Memory B cell (primary cell): ENCODE data around the gene PDE8B.

Experiments
- ATAC-seq: fragments of 150-1000 bp; cut with Tn5 transposase; 2 replicates; pipeline ENCODE4 v1.10.0; 2021; ENCODE audit warnings: low read depth, mild to moderate bottlenecking, moderate library complexity
- DNase-seq, 2 donors: peaks; one replicate each; pipeline ENCODE4 v3.0.0; 2022; ENCODE audit warnings: low spot score in 2 of 2
- H3K27ac Mint-ChIP-seq: one replicate; pipeline ENCODE4 v1.8.0; 2022; ENCODE audit warnings: mild to moderate bottlenecking, moderate library complexity, mixed read lengths
- H3K27me3 Mint-ChIP-seq: one replicate; pipeline ENCODE4 v1.8.0; 2022; ENCODE audit warnings: mixed read lengths
- H3K36me3 Mint-ChIP-seq: one replicate; pipeline ENCODE4 v1.8.0; 2022; ENCODE audit warnings: mild to moderate bottlenecking, mixed read lengths
- H3K4me1 Mint-ChIP-seq: one replicate; pipeline ENCODE4 v1.8.0; 2022; ENCODE audit warnings: mixed read lengths
- H3K4me3 Mint-ChIP-seq: one replicate; pipeline ENCODE4 v1.8.0; 2022; ENCODE audit warnings: mild to moderate bottlenecking, moderate library complexity, mixed read lengths
- H3K9me3 Mint-ChIP-seq: one replicate; pipeline ENCODE4 v1.8.0; 2022; ENCODE audit warnings: mixed read lengths

The PDE8B gene

GRCh38 chr5:77426670-77427069 lies 216.2 kb downstream of the PDE8B start:
- Mint-ChIP-seq H3K36me3 (peaks cover 7% of the 10 kb centered on the region), H3K9me3 (no peaks in the 10 kb centered on the region), H3K4me3 (no peak overlapping the region), H3K27me3 (no peaks in the 10 kb centered on the region), H3K4me1 (peaks cover 2% of the 10 kb centered on the region), H3K27ac (no peak overlapping the region)
- ATAC-seq (no peak), DNase-seq (no peak)

- Mint-ChIP-seq H3K4me3 (no peak overlapping the region), H3K36me3 (peaks cover 10% of the 10 kb centered on the region), H3K27ac (no peak overlapping the region), H3K9me3 (no peaks in the 10 kb centered on the region), H3K4me1 (peaks cover 2% of the 10 kb centered on the region), H3K27me3 (no peaks in the 10 kb centered on the region)
- ATAC-seq (no peak), DNase-seq (no peak)
Observed at GRCh38 chr5:77427998-77428397, 217.5 kb downstream of the PDE8B start.

GRCh38 chr5:77428526-77428925 lies 218.0 kb downstream of the PDE8B start:
- ATAC-seq: no peak
- no peak for DNase-seq
- Mint-ChIP-seq H3K27me3 (no peaks in the 10 kb centered on the region), H3K9me3 (no peaks in the 10 kb centered on the region), H3K36me3 (peaks cover 11% of the 10 kb centered on the region), H3K4me3 (no peak overlapping the region), H3K27ac (no peak overlapping the region), H3K4me1 (peaks cover 2% of the 10 kb centered on the region)

- DNase-seq (no peak), ATAC-seq (no peak)
- H3K4me3 Mint-ChIP-seq: no peak overlapping the region
- peaks cover 25% of the 10 kb centered on the region for H3K36me3 Mint-ChIP-seq
- H3K4me1 Mint-ChIP-seq: no peaks in the 10 kb centered on the region
- H3K27ac Mint-ChIP-seq: no peak overlapping the region
- H3K27me3 Mint-ChIP-seq: no peaks in the 10 kb centered on the region
- no peaks in the 10 kb centered on the region for H3K9me3 Mint-ChIP-seq
Observed at GRCh38 chr5:77430726-77431125, 220.2 kb downstream of the PDE8B start.

- no peaks in the 10 kb centered on the region for H3K9me3 Mint-ChIP-seq
Observed at GRCh38 chr5:77431286-77431685, 220.8 kb downstream of the PDE8B start.

GRCh38 chr5:77431719-77432118 lies 221.2 kb downstream of the PDE8B start:
- ATAC-seq: no peak
- H3K27ac Mint-ChIP-seq: no peak overlapping the region
- DNase-seq: no peak
- no peaks in the 10 kb centered on the region for H3K27me3 Mint-ChIP-seq
- H3K4me3 Mint-ChIP-seq: no peak overlapping the region
- peaks cover 31% of the 10 kb centered on the region for H3K36me3 Mint-ChIP-seq
- H3K4me1 Mint-ChIP-seq: no peaks in the 10 kb centered on the region
- H3K9me3 Mint-ChIP-seq: no peaks in the 10 kb centered on the region

More at GRCh38 chr5:77431286-77431685, 220.8 kb downstream of the PDE8B start:
- Mint-ChIP-seq H3K27ac (no peak overlapping the region), H3K4me3 (no peak overlapping the region), H3K36me3 (peaks cover 29% of the 10 kb centered on the region), H3K27me3 (no peaks in the 10 kb centered on the region), H3K4me1 (no peaks in the 10 kb centered on the region)
- ATAC-seq (no peak), DNase-seq (no peak)

- Mint-ChIP-seq H3K27me3 (no peaks in the 10 kb centered on the region), H3K9me3 (no peaks in the 10 kb centered on the region), H3K27ac (no peak overlapping the region), H3K36me3 (peaks cover 41% of the 10 kb centered on the region), H3K4me3 (no peak overlapping the region), H3K4me1 (no peaks in the 10 kb centered on the region)
- ATAC-seq: no peak
- DNase-seq: no peak
Observed at GRCh38 chr5:77437194-77437593, 226.7 kb downstream of the PDE8B start.

GRCh38 chr5:77438071-77438470 lies 227.6 kb downstream of the PDE8B start:
- Mint-ChIP-seq H3K9me3 (no peaks in the 10 kb centered on the region), H3K4me3 (no peak overlapping the region), H3K27ac (no peak overlapping the region), H3K4me1 (no peaks in the 10 kb centered on the region), H3K27me3 (no peaks in the 10 kb centered on the region), H3K36me3 (peaks cover 38% of the 10 kb centered on the region)
- no peak for DNase-seq
- ATAC-seq: no peak

- Mint-ChIP-seq H3K9me3 (no peaks in the 10 kb centered on the region), H3K4me1 (no peaks in the 10 kb centered on the region), H3K27ac (no peak overlapping the region), H3K27me3 (no peaks in the 10 kb centered on the region), H3K4me3 (no peak overlapping the region), H3K36me3 (peaks cover 50% of the 10 kb centered on the region)
- ATAC-seq (no peak), DNase-seq (no peak)
Observed at GRCh38 chr5:77443670-77444069, 233.2 kb downstream of the PDE8B start.

- Mint-ChIP-seq H3K27ac (no peak overlapping the region), H3K4me3 (no peak overlapping the region), H3K9me3 (no peaks in the 10 kb centered on the region), H3K36me3 (peaks cover 54% of the 10 kb centered on the region), H3K4me1 (no peaks in the 10 kb centered on the region), H3K27me3 (no peaks in the 10 kb centered on the region)
- ATAC-seq (no peak), DNase-seq (no peak)
Observed at GRCh38 chr5:77444356-77444755, 233.9 kb downstream of the PDE8B start.

- H3K36me3 Mint-ChIP-seq: peaks cover 55% of the 10 kb centered on the region
- no peak for DNase-seq
- H3K4me1 Mint-ChIP-seq: no peaks in the 10 kb centered on the region
- no peaks in the 10 kb centered on the region for H3K27me3 Mint-ChIP-seq
- H3K9me3 Mint-ChIP-seq: no peaks in the 10 kb centered on the region
- ATAC-seq: no peak
- no peak overlapping the region for H3K4me3 Mint-ChIP-seq
- H3K27ac Mint-ChIP-seq: no peak overlapping the region
Observed at GRCh38 chr5:77448831-77449230, 238.4 kb downstream of the PDE8B start.

- H3K4me3 Mint-ChIP-seq: no peak overlapping the region
- no peaks in the 10 kb centered on the region for H3K4me1 Mint-ChIP-seq
- H3K9me3 Mint-ChIP-seq: no peaks in the 10 kb centered on the region
- no peak overlapping the region for H3K27ac Mint-ChIP-seq
- H3K36me3 Mint-ChIP-seq: peaks cover 55% of the 10 kb centered on the region
- DNase-seq (no peak), ATAC-seq (no peak)
- no peaks in the 10 kb centered on the region for H3K27me3 Mint-ChIP-seq
Observed at GRCh38 chr5:77449277-77449676, 238.8 kb downstream of the PDE8B start.

GRCh38 chr5:77449981-77450380 lies 239.5 kb downstream of the PDE8B start:
- DNase-seq (no peak), ATAC-seq (no peak)
- H3K27ac Mint-ChIP-seq: no peak overlapping the region
- H3K36me3 Mint-ChIP-seq: peaks cover 51% of the 10 kb centered on the region
- no peaks in the 10 kb centered on the region for H3K9me3 Mint-ChIP-seq
- no peaks in the 10 kb centered on the region for H3K27me3 Mint-ChIP-seq
- H3K4me1 Mint-ChIP-seq: no peaks in the 10 kb centered on the region
- H3K4me3 Mint-ChIP-seq: no peak overlapping the region

GRCh38 chr5:77452351-77452750 lies 241.9 kb downstream of the PDE8B start:
- DNase-seq: no peak
- H3K36me3 Mint-ChIP-seq: peaks cover 35% of the 10 kb centered on the region
- H3K4me3 Mint-ChIP-seq: no peak overlapping the region
- H3K9me3 Mint-ChIP-seq: no peaks in the 10 kb centered on the region
- no peak for ATAC-seq
- no peaks in the 10 kb centered on the region for H3K4me1 Mint-ChIP-seq
- H3K27me3 Mint-ChIP-seq: no peaks in the 10 kb centered on the region
- no peak overlapping the region for H3K27ac Mint-ChIP-seq

- no peaks in the 10 kb centered on the region for H3K27me3 Mint-ChIP-seq
- peaks cover 22% of the 10 kb centered on the region for H3K36me3 Mint-ChIP-seq
- DNase-seq: no peak
- no peaks in the 10 kb centered on the region for H3K4me1 Mint-ChIP-seq
- H3K9me3 Mint-ChIP-seq: no peaks in the 10 kb centered on the region
- H3K4me3 Mint-ChIP-seq: no peak overlapping the region
- no peak for ATAC-seq
- no peak overlapping the region for H3K27ac Mint-ChIP-seq
Observed at GRCh38 chr5:77454123-77454522, 243.6 kb downstream of the PDE8B start.
